Gastroesophageal sphincter (tissue), 4 donors: ENCODE data around the gene SHC4. TPM values are rescaled to one million over a fixed set of nuclear protein-coding genes. Genes with fewer than 3 reads are reported as not detected.

Experiments
- ATAC-seq: fragments of 150-250 bp; one replicate; pipeline ENCODE4 v1.9.1; 2016; ENCODE audit warnings: mild to moderate bottlenecking, moderate library complexity
- H3K27ac ChIP-seq, 4 donors: fragments of 200-600 bp; sonication (generic) in 3 of 4; 1 replicate in 3 of 4; 2 replicates in 1 of 4; pipeline ENCODE4 v1.5.1; 2016 to 2019
- H3K27me3 ChIP-seq: fragments of 200-600 bp; sonication (generic); one replicate; pipeline ENCODE4 v1.5.1; 2019
- H3K36me3 ChIP-seq, 2 donors: fragments of 200-600 bp; sonication (generic); one replicate each; pipeline ENCODE4 v1.5.1; 2019; ENCODE audit warnings: control low read depth in 1 of 2
- H3K4me1 ChIP-seq, 3 donors: fragments of 200-600 bp; sonication (generic); 1 replicate in 2 of 3; 2 replicates in 1 of 3; pipeline ENCODE4 v1.5.1; 2016 to 2019; ENCODE audit warnings: control low read depth in 2 of 3
- H3K4me3 ChIP-seq, 2 donors: fragments of 200-600 bp; sonication (generic); one replicate each; pipeline ENCODE4 v1.5.1; 2019; ENCODE audit warnings: mild to moderate bottlenecking in 1 of 2, moderate library complexity in 1 of 2
- H3K9me3 ChIP-seq, 3 donors: fragments of 200-600 bp; sonication (generic); one replicate each; pipeline ENCODE4 v1.5.1; 2017 to 2019; ENCODE audit warnings: control low read depth in 2 of 3
- EP300 ChIP-seq: sonication (generic); formaldehyde crosslinking; IDR thresholded peaks from one replicate; pipeline ENCODE4 v1.6.1; 2017; ENCODE audit warnings: antibody characterized with exemption, mild to moderate bottlenecking
- POLR2A ChIP-seq, 2 donors: fragments of 450-650 bp; IDR thresholded peaks; one replicate each; pipeline ENCODE4 v1.6.1; 2017; ENCODE audit warnings: antibody characterized with exemption in 2 of 2, mild to moderate bottlenecking in 2 of 2, moderate library complexity in 1 of 2
- POLR2AphosphoS5 ChIP-seq: sonication (generic); formaldehyde crosslinking; IDR thresholded peaks from one replicate; pipeline ENCODE4 v1.6.1; 2017; ENCODE audit warnings: antibody characterized with exemption
- WGBS, 2 donors: methylation state at CpG; one replicate each; pipeline ENCODE4 v1.1.5; 2018; ENCODE audit warnings: low coverage in 1 of 2; 5-methylcytosine and 5-hydroxymethylcytosine counted together
- total RNA-seq, 4 donors: library from RNA; depleted of rRNA; stranded (reverse); fragments of >200 nt; gene quantifications; one replicate each; pipeline ENCODE4 v1.1.0, GENCODE V29; 2016
- TF ChIP-seq, protein P1 (sequence below), 4 experiments: fragments of 200-600 bp in 2 of 4; fragments of 450-650 bp in 2 of 4; sonication (generic) in 1 of 4; IDR thresholded peaks; one replicate each; pipeline ENCODE4 v1.5.1; 2017 to 2019; ENCODE audit warnings: antibody characterized with exemption in 4 of 4, mild to moderate bottlenecking in 2 of 4, moderate library complexity in 2 of 4

The SHC4 gene
- total RNA-seq, 4 donors from 2014 or later, result 1.4 to 4.2 (median 2.1) TPM

- TF ChIP-seq POLR2A (IDR thresholded peaks at IDR 0.05) (no peak), POLR2AphosphoS5 (no peak), EP300 (no peak)
- TF ChIP-seq, protein P1, sequence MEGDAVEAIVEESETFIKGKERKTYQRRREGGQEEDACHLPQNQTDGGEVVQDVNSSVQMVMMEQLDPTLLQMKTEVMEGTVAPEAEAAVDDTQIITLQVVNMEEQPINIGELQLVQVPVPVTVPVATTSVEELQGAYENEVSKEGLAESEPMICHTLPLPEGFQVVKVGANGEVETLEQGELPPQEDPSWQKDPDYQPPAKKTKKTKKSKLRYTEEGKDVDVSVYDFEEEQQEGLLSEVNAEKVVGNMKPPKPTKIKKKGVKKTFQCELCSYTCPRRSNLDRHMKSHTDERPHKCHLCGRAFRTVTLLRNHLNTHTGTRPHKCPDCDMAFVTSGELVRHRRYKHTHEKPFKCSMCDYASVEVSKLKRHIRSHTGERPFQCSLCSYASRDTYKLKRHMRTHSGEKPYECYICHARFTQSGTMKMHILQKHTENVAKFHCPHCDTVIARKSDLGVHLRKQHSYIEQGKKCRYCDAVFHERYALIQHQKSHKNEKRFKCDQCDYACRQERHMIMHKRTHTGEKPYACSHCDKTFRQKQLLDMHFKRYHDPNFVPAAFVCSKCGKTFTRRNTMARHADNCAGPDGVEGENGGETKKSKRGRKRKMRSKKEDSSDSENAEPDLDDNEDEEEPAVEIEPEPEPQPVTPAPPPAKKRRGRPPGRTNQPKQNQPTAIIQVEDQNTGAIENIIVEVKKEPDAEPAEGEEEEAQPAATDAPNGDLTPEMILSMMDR (IDR thresholded peaks at IDR 0.05), result no peak
- peak overlapping the region; percentile 40 to 61 for H3K4me3 ChIP-seq
- H3K27me3 ChIP-seq, result no peaks in the 10 kb centered on the region
- H3K36me3 ChIP-seq, result no peaks in the 10 kb centered on the region
- H3K27ac ChIP-seq, result peak overlapping the region in 3 of 4 donors; percentile 12 to 61 (median 14)
- peaks cover 0 to 25% (median 10%) of the 10 kb centered on the region in 3 donors for H3K4me1 ChIP-seq
- ATAC-seq, result peak; percentile 67
- no peaks in the 10 kb centered on the region for H3K9me3 ChIP-seq
- WGBS, 2 donors, result 0 to 53% methylated on average over 3 to 11 of the region's 54 CpGs
These were observed 826 bp downstream of the SHC4 start for GRCh38 chr15:48962662-48963523.

DNA sequence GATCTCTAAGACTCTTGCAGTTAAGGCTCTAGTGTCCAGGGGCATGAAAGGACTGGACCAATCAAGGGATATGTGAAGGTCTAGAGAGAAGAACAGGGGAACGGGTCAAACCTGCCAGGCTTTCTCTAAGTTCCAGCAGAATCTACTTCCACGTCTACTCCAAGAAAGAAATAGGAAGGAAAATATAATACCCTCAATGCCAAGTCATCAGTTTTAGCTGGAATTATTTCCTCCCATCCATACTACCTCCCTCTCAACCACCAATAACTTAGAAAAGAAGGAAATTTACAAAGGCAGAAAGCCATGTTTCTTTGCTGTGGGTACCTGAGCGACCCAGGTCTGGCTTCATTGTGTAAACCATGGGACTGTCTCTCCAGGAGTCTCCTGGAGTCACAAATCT lies 7.8 kb downstream of the SHC4 start:
- TF ChIP-seq, protein P1 (IDR thresholded peaks at IDR 0.05), result no peak
- TF ChIP-seq POLR2AphosphoS5 (no peak), EP300 (no peak), POLR2A (IDR thresholded peaks at IDR 0.05) (no peak)
- no peaks in the 10 kb centered on the region for H3K36me3 ChIP-seq
- no peaks in the 10 kb centered on the region for H3K27me3 ChIP-seq
- 92% methylated on average over 3 of the region's 3 CpGs; no CpG with 5 or more reads in 1 of the 2 donors for WGBS, 2 donors
- H3K4me1 ChIP-seq, result peaks cover 0 to 6% (median 0%) of the 10 kb centered on the region in 3 donors
- no peak overlapping the region for H3K4me3 ChIP-seq
- ATAC-seq, result no peak
- H3K9me3 ChIP-seq, result no peaks in the 10 kb centered on the region
- no peak overlapping the region for H3K27ac ChIP-seq

DNA sequence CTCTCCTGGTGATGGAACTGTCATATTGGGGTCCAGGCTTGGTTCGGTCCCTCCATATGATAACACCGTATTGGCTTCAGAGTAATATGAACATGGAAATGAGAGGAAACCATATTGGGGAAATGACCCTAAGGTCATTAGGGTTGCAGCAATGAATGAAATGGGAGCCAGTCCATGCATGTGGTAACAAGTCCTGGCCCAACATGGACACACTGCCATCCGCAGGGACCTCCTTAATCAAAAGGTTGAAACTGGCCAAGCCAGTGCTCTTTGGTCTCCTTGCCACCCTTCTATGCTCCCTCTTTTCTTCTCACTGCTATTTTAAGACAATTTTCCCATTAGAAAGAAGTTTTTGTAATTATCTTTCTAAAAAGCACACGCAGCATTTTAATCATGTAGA lies 8.3 kb downstream of the SHC4 start:
- ATAC-seq, result no peak
- Histone ChIP-seq H3K27me3 (no peaks in the 10 kb centered on the region), H3K4me1 (peaks cover 0 to 6% (median 0%) of the 10 kb centered on the region in 3 donors), H3K4me3 (no peak overlapping the region), H3K36me3 (no peaks in the 10 kb centered on the region), H3K9me3 (no peaks in the 10 kb centered on the region), H3K27ac (no peak overlapping the region)
- TF ChIP-seq POLR2AphosphoS5 (no peak), POLR2A (IDR thresholded peaks at IDR 0.05) (no peak), EP300 (no peak)
- TF ChIP-seq, protein P1 (IDR thresholded peaks at IDR 0.05), result no peak
- 92 to 100% methylated on average over 2 to 4 of the region's 4 CpGs for WGBS, 2 donors

GRCh38 chr15:48954538-48954937 lies 9.2 kb downstream of the SHC4 start:
- Histone ChIP-seq H3K27ac (no peak overlapping the region), H3K4me1 (peaks cover 0 to 6% (median 0%) of the 10 kb centered on the region in 3 donors), H3K4me3 (no peak overlapping the region), H3K36me3 (no peaks in the 10 kb centered on the region), H3K9me3 (no peaks in the 10 kb centered on the region), H3K27me3 (no peaks in the 10 kb centered on the region)
- TF ChIP-seq EP300, result no peak
- TF ChIP-seq, protein P1 (IDR thresholded peaks at IDR 0.05), result no peak
- no peak for TF ChIP-seq POLR2A (IDR thresholded peaks at IDR 0.05)
- no peak for TF ChIP-seq POLR2AphosphoS5
- ATAC-seq, result no peak
- 40 to 57% methylated on average over 4 to 5 of the region's 5 CpGs for WGBS, 2 donors

GRCh38 chr15:48946840-48947187 lies 16.9 kb downstream of the SHC4 start:
- WGBS, 2 donors, result 88 to 93% methylated on average over 1 of the region's 1 CpG
- H3K27me3 ChIP-seq, result no peaks in the 10 kb centered on the region
- H3K36me3 ChIP-seq, result no peaks in the 10 kb centered on the region
- no peaks in the 10 kb centered on the region for H3K4me1 ChIP-seq
- H3K9me3 ChIP-seq, result no peaks in the 10 kb centered on the region
- TF ChIP-seq EP300, result no peak
- no peak for TF ChIP-seq POLR2A (IDR thresholded peaks at IDR 0.05)
- TF ChIP-seq, protein P1 (IDR thresholded peaks at IDR 0.05), result no peak
- TF ChIP-seq POLR2AphosphoS5, result no peak
- no peak for ATAC-seq
- no peak overlapping the region for H3K27ac ChIP-seq
- no peak overlapping the region for H3K4me3 ChIP-seq
